A549 treated with DMSO at 1 μM for 4 hours (cell line): ENCODE results near the gene LAMB2. TPM values are rescaled to one million over a fixed set of nuclear protein-coding genes. Genes with fewer than 3 reads are reported as not detected.

ENCODE experiments used
- total RNA-seq: library from RNA; stranded (reverse); fragments of 200-300 nt; extraction: Qiagen RNA extraction; gene quantifications from 5 replicates; pipeline ENCODE4 v1.2.3, GENCODE V29; 2022; ENCODE audit warnings: low read depth

LAMB2 gene
- 87.0 to 93.1 TPM (median 91.1 TPM) in 5 replicates for total RNA-seq

DNA sequence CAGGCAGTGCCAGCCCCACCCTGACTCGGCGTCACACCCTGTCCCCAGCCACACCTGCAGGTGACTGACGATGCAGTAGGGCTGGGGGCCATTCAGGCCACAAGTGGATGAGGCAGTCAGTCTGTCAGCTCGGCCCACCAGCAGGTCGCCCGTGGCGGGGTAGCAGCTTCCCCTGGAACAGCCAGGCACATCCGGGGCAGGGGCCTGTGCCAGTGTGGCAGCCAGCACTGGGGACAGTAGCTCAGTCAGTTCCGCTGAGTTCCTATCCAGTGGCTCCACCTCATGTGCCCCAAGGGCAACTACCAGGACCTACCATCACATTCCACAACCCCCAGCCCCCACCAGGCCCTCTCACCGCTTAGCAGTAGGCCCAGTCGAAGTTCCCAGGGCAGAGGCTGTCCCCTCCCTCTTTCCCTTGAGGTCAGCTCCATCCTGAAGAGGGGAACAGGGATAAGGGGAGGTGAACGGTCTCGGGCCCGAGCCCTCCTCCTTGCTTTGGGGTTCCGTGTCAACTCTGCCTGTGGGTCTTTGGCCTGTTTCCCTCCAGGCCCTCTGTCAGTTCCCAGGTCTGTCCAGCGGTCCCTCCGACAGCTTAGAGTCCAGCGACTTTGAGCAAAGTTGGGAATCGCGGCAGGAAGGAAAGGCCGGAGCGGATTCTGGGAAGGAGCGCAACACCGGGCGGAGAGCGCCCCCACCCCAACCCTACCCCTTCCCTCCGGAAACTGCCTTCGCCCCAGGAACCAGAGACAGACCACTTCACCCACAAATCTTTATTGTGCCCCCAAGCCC, at the start of gene LAMB2:
LAMB2 (minus strand) TSS at position 614 of the 789 bp plus-strand sequence; CDS start at position 431, 183 bp downstream.

DNA sequence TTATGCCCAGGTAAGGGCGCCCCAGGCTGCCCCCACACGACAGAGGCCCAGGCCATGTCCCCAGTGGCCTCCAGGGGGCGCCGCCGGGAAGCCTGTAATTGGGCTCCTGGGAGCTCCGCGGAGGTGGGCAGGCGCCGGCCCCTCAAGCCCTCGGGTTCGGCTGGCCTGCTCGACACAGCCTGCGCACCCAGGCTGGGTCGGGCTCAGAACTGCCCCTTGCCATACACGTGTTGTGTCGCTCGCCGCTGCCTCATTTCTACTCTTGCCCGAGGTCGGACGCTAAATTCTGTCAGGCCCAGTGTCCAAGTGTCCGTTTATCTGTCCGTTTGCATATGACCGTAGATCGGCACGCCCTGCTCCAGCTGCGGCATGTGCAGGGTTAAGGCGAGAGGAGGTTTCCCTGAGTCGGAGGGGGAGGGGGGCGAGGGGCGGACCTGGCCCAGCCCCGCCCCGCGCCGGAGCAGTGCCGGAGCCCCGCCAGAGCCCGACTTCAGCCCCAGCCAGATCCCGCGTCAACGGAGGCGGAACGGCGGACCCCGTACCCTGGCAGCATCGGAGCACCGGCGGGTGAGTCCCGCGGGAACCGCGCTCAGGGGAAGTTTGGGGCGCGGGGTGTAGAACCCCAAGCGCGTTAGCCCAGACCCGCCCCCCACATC, 38.4 kb upstream of the LAMB2 start, which contains the start of gene KLHDC8B:
KLHDC8B (plus strand) TSS at position 480 of the 656 bp plus-strand sequence. CDS start 1,172 bp downstream, outside the sequence.

DNA sequence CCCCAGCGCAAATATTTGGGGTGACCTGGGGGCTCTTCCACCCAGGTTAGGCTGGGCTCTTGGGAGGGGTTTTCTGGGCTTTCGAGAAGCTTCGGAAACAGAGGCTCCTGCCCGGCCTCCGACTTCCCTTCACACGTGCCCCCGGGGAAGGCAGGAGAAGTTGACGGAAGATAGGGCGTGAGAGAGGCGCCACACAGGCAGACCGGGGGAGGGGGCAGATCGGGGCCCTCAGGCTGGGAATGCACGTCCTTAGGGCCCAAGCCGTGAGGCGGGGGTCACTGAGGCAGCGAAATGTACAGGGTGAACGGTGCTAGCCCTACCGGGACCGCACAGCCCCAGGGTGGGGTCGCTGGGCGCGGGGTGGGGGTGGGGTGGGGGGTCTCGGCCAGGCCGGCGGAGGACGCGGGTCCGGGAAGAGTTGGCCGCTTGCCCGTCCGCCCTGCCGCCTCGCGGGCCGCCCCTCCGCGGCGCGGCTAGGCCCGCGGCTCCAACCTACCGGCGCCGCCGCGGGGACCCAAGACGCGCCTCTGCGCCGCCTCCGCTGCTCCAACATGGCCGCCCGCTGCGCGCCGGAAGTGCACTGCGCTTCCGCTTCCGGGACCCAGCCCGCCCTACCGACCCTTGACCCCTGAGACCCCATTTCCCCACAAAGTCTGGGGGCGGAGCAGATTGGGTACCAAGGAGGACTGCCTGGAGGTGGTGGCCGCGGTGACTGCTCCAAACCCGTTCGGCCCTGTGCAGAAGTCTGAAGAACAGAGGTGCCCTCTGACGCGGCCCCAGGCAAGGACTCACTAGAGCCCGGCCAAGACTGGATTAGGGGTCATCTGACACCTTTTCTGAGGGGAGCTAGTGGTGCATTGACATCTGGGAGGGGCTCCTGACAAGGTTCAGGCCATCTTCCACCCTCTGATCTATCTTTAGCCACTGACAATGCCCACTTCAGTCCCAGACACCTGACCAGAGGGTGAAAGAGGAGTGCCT, 33.2 kb upstream of the LAMB2 start, which contains the start of gene CCDC71:
CCDC71 (minus strand) TSS at position 561 of the 981 bp plus-strand sequence. CDS start 2,123 bp downstream, outside the sequence.

DNA sequence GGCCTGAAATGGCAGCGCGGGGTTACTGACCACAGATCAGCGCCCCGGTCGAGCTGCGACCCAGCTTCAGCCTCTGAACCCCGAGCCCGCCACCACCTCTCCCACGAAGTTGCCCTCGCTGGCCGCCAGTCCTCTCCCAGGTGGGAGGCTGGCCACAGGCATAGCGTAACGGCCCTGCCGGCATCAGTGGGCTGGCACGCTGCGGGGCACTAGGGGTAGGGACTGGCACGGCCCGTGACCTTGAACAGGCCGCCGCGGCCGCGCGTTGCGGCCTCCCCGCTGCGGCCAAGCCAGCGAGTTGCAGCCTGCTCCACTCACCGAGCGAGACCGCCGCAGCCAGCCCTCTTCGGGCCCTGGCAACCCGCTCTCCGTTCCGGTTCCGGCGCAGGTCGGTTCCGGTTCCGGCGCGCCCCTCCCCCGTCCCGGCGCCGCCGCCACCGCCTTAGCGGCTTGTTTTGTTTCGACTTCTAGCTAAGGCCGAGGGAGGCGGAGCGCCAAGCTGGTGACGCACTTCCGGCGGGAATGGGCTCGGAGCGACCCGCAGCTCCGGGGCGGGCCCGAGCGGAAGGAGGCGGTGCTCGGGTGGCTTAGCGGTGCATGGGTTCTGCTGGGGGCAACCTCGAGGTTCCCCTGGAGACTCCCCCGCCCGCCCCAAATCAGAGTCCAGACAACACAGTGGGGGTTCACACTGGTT, 12.3 kb downstream of the LAMB2 start, which contains the start of gene USP19:
USP19 (minus strand) TSS at position 386 of the 694 bp plus-strand sequence. CDS start 1,678 bp downstream, outside the sequence.

DNA sequence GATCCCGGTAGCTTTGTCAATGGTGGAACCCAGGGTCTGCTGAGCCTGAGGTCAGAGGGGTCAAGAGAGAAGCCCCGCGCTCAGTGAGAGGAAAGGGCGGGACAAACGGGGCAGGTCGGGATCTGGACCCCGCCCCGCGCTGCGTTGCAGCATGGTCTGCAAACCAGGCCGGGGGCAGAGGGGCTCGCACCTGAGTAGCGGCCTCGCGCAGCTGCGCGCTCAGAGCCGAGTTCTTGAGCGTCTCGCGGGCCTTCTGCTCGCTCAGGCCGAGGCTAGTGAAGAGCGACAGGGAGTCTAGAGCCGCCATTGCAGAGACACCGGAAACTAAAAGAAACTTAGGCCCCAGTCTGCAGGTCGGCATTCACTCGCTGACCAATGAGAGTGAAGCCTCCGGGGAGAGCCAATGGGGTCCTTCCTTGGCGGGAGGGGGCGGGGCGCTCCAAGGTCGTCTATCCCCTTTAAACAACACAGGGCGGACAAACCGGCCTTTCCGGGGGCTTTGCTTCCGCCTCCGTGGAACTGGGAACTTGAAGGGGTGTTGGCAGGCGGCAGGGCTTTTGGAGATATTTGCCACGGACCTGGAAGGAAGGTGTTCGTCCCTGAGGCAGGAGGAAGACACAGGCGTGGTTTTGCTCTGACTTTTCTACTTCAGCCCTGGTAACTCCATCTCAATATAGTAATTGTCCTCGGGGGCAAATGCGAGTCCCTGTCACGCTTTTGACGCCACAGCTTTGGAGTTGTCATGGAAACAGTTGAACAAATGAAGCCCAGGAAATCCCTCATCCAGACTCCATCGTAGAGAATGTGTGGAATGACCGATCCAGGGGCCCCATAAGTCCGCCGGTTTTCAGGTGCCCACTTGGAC, 28.2 kb downstream of the LAMB2 start, which contains the start of gene QARS1:
QARS1 (minus strand) TSS at position 331 of the 865 bp plus-strand sequence; CDS start at position 307, 24 bp downstream.

DNA sequence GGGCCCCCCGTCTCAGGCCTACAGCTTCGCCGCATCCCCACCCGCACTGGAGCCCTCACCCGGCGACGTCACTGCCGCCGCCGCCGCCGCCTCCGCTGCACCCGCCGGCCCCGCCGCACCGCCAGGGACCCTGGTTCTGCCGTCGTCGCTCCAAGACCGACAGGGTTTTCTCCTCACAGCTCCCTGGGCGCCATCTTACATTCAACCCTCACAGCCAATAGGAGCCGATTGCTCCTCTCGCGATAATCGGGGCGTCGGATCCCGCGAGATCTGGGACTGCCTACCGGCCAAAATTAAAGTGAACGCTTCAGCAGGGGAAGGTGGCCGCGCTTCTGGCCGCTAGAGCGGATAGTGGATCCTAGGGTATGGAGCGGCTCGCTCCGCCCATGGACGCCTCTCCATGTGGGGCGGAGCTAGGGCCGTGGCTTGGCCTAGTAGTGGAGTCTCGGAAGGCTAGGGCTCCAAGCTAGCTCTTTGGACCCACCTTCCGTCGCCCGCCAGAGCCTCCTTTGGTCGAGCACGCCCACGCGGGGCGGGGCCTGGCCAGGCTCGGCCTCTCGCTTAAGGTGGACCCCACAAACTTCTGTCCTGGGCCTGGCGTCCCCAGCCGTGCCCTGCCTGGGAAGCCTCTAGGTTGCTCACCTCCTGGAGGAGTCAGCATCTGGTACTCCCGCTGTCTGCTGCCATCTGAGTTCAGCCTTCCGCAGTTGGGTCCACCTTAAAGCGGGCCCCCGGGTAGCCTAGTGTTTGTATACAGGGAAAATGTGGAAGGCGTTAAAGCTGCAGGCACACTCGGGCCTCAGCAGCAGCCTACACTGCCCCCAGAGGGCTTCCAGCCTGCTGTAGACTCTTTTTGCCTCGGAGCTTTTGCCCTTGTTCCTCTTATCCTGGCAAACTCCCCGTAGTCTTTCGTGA, 38.7 kb downstream of the LAMB2 start, which contains the start of gene QRICH1:
QRICH1 (minus strand) TSS at position 219 of the 915 bp plus-strand sequence. CDS start 17,054 bp downstream, outside the sequence.

Other genes starting within 250 kb of the LAMB2 start
- gene SLC25A20, start 234.2 kb downstream of the LAMB2 start, total RNA-seq = 9.9 to 12.9 TPM (median 11.2 TPM) in 5 replicates
- gene ARIH2, start 214.2 kb downstream of the LAMB2 start, total RNA-seq = 60.4 to 67.4 TPM (median 64.0 TPM) in 5 replicates
- gene P4HTM, start 142.8 kb downstream of the LAMB2 start, total RNA-seq = 14.8 to 19.6 TPM (median 18.6 TPM) in 5 replicates
- 63.0 to 78.6 TPM (median 69.7 TPM) in 5 replicates for gene WDR6, start 125.7 kb downstream of the LAMB2 start, total RNA-seq
- 18.4 to 24.0 TPM (median 22.8 TPM) in 5 replicates for gene DALRD3, start 114.5 kb downstream of the LAMB2 start, total RNA-seq
- 61.7 to 88.7 TPM (median 84.3 TPM) in 5 replicates for gene NDUFAF3, start 110.9 kb downstream of the LAMB2 start, total RNA-seq
- 162 to 177 TPM (median 166 TPM) in 5 replicates for gene IMPDH2, start 103.7 kb downstream of the LAMB2 start, total RNA-seq
- 38.9 to 46.3 TPM (median 41.4 TPM) in 5 replicates for gene QRICH1, start 39.0 kb downstream of the LAMB2 start, total RNA-seq
- gene QARS1, start 28.3 kb downstream of the LAMB2 start, total RNA-seq = 136 to 172 TPM (median 143 TPM) in 5 replicates
- 18.4 to 28.3 TPM (median 24.9 TPM) in 5 replicates for gene USP19, start 12.2 kb downstream of the LAMB2 start, total RNA-seq
- gene CCDC71, start 33.3 kb upstream of the LAMB2 start, total RNA-seq = 11.4 to 15.6 TPM (median 12.4 TPM) in 5 replicates
- 4.0 to 5.3 TPM (median 5.0 TPM) in 5 replicates for gene KLHDC8B, start 38.5 kb upstream of the LAMB2 start, total RNA-seq
- 1.8 to 2.5 TPM (median 2.0 TPM) in 5 replicates for gene C3orf62, start 144.2 kb upstream of the LAMB2 start, total RNA-seq
- gene USP4, start 207.0 kb upstream of the LAMB2 start, total RNA-seq = 11.1 to 15.8 TPM (median 13.1 TPM) in 5 replicates
- gene GPX1, start 225.3 kb upstream of the LAMB2 start, total RNA-seq = 250 to 299 TPM (median 274 TPM) in 5 replicates